Body of pancreas (tissue), 4 donors: Measurements from ENCODE around the gene BMPR1B. TPM values are rescaled to one million over a fixed set of nuclear protein-coding genes. Genes with fewer than 3 reads are reported as not detected.
A peak's percentile ranks its signal among the peaks of the same experiment; 100 is the strongest.

ENCODE experiments used
- ATAC-seq: fragments of 150-250 bp; one replicate; pipeline ENCODE4 v1.9.1; 2016
- DNase-seq, 4 donors: peaks; one replicate each; pipeline ENCODE4 v3.0.0-alpha.2; 2019
- H3K27ac ChIP-seq, 4 donors: fragments of 200-600 bp; sonication (generic); 1 replicate in 3 of 4; 2 replicates in 1 of 4; pipeline versions ENCODE4 v1.5.1 to v1.6.1; 2016 to 2019; ENCODE audit warnings: mild to moderate bottlenecking in 1 of 4, mixed read lengths in 1 of 4, moderate library complexity in 1 of 4
- H3K27me3 ChIP-seq, 2 donors: fragments of 200-600 bp; sonication (generic); one replicate each; pipeline ENCODE4 v1.6.0; 2016; ENCODE audit warnings: mild to moderate bottlenecking in 1 of 2
- H3K36me3 ChIP-seq, 2 donors: fragments of 200-600 bp; sonication (generic); replicated peaks in 1 of 2; 2 replicates each; pipeline ENCODE4 v1.5.1; 2016; ENCODE audit warnings: low read depth in 2 of 2; ENCODE audit not compliant: insufficient read depth in 1 of 2
- H3K4me1 ChIP-seq: fragments of 200-600 bp; sonication (generic); one replicate; pipeline ENCODE4 v1.6.0; 2016
- H3K4me3 ChIP-seq, 2 donors: fragments of 200-600 bp; sonication (generic); 1 replicate in 1 of 2; 2 replicates in 1 of 2; pipeline ENCODE4 v1.5.1; 2016 to 2019
- H3K9me3 ChIP-seq, 3 donors: fragments of 200-600 bp; sonication (generic); 1 replicate in 2 of 3; 2 replicates in 1 of 3; pipeline ENCODE4 v1.5.1; 2016
- POLR2A ChIP-seq, 3 donors: fragments of 450-650 bp; IDR thresholded peaks; one replicate each; pipeline ENCODE4 v1.6.1; 2016; ENCODE audit warnings: antibody characterized with exemption in 3 of 3, mild to moderate bottlenecking in 2 of 3
- WGBS, 2 donors: methylation state at CpG; one replicate each; pipeline ENCODE4 v1.1.5; 2017; 5-methylcytosine and 5-hydroxymethylcytosine counted together
- intact Hi-C: fragments of 100-400 bp; cut with DNase I; formaldehyde crosslinking; loops from one replicate; pipeline ENCODE4 v1.15.1; 2023
- total RNA-seq, 2 donors: library from RNA; depleted of rRNA; stranded (reverse); fragments of >200 nt; gene quantifications; one replicate each; pipeline ENCODE4 v1.1.0, GENCODE V29; 2016
- TF ChIP-seq, protein P1 (sequence below), 7 experiments: fragments of 450-650 bp in 4 of 7; fragments of 200-600 bp in 3 of 7; sonication (generic) in 3 of 7; IDR thresholded peaks; one replicate each; pipeline ENCODE4 v1.5.1; 2016 to 2019; ENCODE audit warnings: antibody characterized with exemption in 7 of 7

BMPR1B gene
- total RNA-seq, 2 donors from 2014 or later: 0.99 to 1.3 TPM

- intact Hi-C loops: no loop called here
- WGBS, 2 donors: 53 to 62% methylated on average over 3 of the region's 3 CpGs
- Histone ChIP-seq H3K9me3 (no peaks in the 10 kb centered on the region), H3K27me3 (no peaks in the 10 kb centered on the region), H3K27ac (no peak overlapping the region), H3K36me3 (no peaks in the 10 kb centered on the region), H3K4me3 (no peak overlapping the region), H3K4me1 (no peaks in the 10 kb centered on the region)
- DNase-seq: no peak
- ATAC-seq: no peak
- TF ChIP-seq, protein P1, sequence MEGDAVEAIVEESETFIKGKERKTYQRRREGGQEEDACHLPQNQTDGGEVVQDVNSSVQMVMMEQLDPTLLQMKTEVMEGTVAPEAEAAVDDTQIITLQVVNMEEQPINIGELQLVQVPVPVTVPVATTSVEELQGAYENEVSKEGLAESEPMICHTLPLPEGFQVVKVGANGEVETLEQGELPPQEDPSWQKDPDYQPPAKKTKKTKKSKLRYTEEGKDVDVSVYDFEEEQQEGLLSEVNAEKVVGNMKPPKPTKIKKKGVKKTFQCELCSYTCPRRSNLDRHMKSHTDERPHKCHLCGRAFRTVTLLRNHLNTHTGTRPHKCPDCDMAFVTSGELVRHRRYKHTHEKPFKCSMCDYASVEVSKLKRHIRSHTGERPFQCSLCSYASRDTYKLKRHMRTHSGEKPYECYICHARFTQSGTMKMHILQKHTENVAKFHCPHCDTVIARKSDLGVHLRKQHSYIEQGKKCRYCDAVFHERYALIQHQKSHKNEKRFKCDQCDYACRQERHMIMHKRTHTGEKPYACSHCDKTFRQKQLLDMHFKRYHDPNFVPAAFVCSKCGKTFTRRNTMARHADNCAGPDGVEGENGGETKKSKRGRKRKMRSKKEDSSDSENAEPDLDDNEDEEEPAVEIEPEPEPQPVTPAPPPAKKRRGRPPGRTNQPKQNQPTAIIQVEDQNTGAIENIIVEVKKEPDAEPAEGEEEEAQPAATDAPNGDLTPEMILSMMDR (IDR thresholded peaks at IDR 0.05): no peak
- no peak for TF ChIP-seq POLR2A (IDR thresholded peaks at IDR 0.05)
Measured at GRCh38 chr4:94743838-94744237, 13.9 kb upstream of the BMPR1B start.

GRCh38 chr4:94744850-94745249 is 12.9 kb upstream of the BMPR1B start:
- H3K27ac ChIP-seq: no peak overlapping the region
- H3K4me3 ChIP-seq: no peak overlapping the region
- no peaks in the 10 kb centered on the region for H3K36me3 ChIP-seq
- no peaks in the 10 kb centered on the region for H3K27me3 ChIP-seq
- intact Hi-C loops: no loop called here
- TF ChIP-seq, protein P1 (IDR thresholded peaks at IDR 0.05): no peak
- no peak for TF ChIP-seq POLR2A (IDR thresholded peaks at IDR 0.05)
- DNase-seq (no peak), ATAC-seq (no peak)
- no peaks in the 10 kb centered on the region for H3K4me1 ChIP-seq
- no peaks in the 10 kb centered on the region for H3K9me3 ChIP-seq
- 84 to 86% methylated on average over 1 of the region's 1 CpG for WGBS, 2 donors

- DNase-seq (no peak), ATAC-seq (no peak)
- intact Hi-C loops: no loop called here
- no peaks in the 10 kb centered on the region for H3K36me3 ChIP-seq
- no peak overlapping the region for H3K27ac ChIP-seq
- no peaks in the 10 kb centered on the region for H3K9me3 ChIP-seq
- TF ChIP-seq, protein P1 (IDR thresholded peaks at IDR 0.05): no peak
- no peak for TF ChIP-seq POLR2A (IDR thresholded peaks at IDR 0.05)
- WGBS, 2 donors: 68 to 72% methylated on average over 3 of the region's 3 CpGs
- H3K4me1 ChIP-seq: no peaks in the 10 kb centered on the region
- no peak overlapping the region for H3K4me3 ChIP-seq
- no peaks in the 10 kb centered on the region for H3K27me3 ChIP-seq
Measured at GRCh38 chr4:94746746-94747145, 11.0 kb upstream of the BMPR1B start.

- H3K4me3 ChIP-seq: peak overlapping the region in 1 of 2 donors; percentile 19
- H3K4me1 ChIP-seq: peaks cover 14% of the 10 kb centered on the region
- H3K9me3 ChIP-seq: no peaks in the 10 kb centered on the region
- peak overlapping the region in 3 of 4 donors; percentile 34 to 65 (median 49) for H3K27ac ChIP-seq
- TF ChIP-seq, protein P1 (IDR thresholded peaks at IDR 0.05): no peak
- no peak for TF ChIP-seq POLR2A (IDR thresholded peaks at IDR 0.05)
- no peaks in the 10 kb centered on the region for H3K36me3 ChIP-seq
- ATAC-seq: peak; percentile 74
- 1 to 3% methylated on average over 24 to 62 of the region's 69 CpGs for WGBS, 2 donors
- peak; percentile 33 to 48 (median 42) for DNase-seq
- intact Hi-C loops: no loop called here
- H3K27me3 ChIP-seq: no peaks in the 10 kb centered on the region
Measured at GRCh38 chr4:94758141-94758699, 465 bp downstream of the BMPR1B start.
